Stimulated activated CD4-positive, alpha-beta T cell treated with anti-CD3 and anti-CD28 coated beads, Interleukin-1b, Interleukin-23, amount 100 ng/mL, for 24 hours (primary cell): ENCODE results near the gene SLC38A7.
"Not testable (repeated sequence)": the region's sequence is repeated elsewhere in the genome, so short reads cannot be mapped to it uniquely, and the experiment has no call there.

Source experiments
- DNase-seq, 4 experiments: peaks; one replicate each; pipeline ENCODE4 v3.0.0-alpha.2; 2020; ENCODE audit warnings: low read depth in 4 of 4, low spot score in 1 of 4

The SLC38A7 gene

DNA sequence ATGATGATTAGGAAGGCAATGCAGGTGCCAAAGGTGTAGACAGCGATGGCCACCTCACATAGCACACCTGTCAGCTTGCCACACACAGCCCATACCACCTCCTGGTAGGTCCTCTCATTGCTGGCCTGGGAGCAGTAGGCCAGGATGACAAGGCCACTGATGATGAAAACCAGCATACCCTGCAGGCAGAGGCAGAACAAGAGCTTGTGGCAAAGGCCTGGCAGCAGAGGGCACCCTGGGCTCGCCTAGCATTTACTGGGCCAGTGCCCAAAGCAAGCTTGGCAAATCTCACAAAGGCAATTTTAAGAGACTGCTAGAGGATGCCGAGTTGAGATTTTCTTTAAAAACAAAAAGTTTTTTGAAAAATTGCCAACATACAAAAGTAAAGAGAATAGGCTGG, 5.9 kb downstream of the SLC38A7 start:
- DNase-seq: no peak

GRCh38 chr16:58678269-58678668, 6.3 kb downstream of the SLC38A7 start:
- no peak for DNase-seq

DNA sequence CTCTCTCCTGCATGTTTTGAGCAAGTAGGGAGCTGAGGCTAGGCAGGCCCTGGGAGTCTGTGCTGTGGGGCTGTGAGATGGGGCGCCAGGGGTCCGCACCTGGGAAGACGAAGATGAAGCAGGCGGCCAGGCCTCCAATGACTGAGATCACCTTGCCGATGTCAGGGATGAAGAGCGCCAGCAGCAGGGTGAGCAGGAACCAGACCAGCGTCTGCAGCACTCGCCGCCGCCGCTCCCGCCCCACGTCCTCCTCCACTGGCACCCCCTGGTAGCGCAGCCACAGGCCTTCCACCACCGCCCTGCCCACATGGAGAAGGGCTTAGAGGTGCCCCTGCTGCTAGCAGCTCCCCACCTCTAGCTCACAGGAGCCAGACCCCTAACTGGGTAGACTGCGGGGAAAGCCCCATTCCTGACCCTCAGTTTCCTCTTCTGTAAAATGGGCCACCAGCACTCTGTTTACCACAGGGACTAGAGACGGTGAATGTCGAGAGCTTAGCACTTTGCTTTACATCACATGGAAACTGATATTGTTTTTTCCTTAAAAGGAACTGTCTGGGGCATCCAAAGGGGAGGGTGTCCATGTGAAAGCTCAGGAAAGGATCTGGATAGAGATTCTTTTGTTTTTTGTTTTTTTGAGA, 13.5 kb downstream of the SLC38A7 start:
- DNase-seq: no peak

DNA sequence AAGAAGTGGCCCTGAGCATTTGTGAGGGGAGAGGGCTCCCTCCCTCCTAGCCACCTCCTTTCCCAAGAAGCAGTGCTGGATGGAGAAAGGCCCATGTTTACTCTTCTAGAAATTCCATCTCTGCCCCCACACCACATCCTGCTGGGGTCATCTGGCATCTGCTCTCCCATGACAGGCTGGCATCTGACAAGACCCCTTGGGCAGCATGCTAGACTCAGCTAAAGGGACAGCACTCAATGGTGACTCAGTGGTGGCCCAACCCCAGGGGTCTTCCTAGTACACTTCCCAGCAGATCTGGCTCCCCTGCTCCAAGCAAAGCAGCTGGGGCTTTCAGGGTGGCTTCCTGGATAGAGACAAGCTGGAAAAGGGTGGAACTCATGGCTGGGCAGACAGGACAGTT, 14.4 kb downstream of the SLC38A7 start:
- DNase-seq: no peak

DNA sequence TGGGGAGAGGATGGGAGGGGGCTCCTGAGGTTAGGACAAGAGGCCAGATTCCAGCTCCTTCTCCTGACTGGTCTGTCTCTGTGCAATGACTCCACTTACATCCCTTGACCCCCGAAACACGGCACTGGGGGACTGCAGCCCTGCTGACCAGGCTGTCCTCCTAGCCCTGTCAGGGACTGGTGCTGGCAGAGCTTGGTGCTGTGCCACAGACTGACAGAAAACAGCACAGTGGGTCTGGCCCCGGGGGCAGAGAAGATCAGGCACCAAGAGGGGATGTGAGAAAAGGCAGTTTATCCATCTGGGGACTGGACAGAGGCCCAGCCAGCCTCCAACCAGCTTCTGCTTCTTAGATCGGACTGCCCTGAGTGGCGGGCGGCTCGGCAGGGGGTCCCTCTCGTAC, 19.4 kb downstream of the SLC38A7 start:
- no peak for DNase-seq

DNA sequence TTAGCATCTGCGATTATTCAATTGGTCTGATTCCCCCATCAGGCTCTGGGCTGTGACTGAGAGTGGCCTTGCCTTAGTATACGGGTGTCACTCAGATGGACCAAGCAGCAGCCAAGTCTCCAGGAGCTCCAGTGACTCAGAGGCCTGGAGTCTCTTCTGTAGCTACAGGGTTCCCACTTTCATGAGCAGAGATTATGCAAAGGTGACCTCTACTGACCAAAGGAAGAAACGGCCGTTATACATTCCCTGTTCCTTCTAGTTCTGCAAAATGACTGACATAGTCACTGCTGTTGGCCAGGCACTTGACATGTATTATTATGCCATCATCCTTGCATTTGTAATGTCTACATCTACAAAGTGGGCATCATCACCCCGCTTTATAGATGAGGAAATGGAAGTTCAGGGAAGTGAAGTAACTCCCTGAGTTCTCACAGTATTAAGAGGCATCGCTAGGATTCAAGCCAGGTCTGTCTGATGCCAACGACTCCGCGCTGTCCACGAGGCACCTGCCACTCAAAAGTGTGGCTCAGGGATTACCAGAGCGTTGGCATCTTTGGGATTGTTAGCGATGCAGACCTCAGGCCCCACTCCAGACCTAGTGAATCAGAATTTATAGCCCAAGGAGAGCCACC, 23.3 kb downstream of the SLC38A7 start:
- no peak for DNase-seq

DNA sequence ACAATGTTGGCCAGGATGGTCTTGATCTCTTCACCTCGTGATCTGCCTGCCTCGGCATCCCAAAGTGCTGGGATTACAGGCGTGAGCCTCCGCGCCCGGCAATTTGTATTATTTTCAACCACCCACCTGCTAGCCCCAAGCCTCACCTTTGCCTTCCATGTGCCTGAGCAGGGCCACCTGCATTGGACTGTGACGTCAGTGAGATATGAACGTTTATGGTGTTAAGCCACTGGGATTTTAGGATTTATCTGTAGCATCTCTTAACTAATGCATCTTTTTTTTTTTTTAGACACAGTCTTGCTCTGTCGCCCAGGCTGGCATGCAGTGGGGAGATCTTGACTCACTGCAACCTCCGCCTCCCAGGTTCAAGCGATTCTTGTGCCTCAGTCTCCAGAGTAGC, 24.7 kb downstream of the SLC38A7 start:
- not testable (repeated sequence) for DNase-seq

- no peak for DNase-seq
Observed at GRCh38 chr16:58658796-58659211, 25.8 kb downstream of the SLC38A7 start.

- DNase-seq: no peak
Observed at GRCh38 chr16:58656899-58657298, 27.7 kb downstream of the SLC38A7 start.

DNA sequence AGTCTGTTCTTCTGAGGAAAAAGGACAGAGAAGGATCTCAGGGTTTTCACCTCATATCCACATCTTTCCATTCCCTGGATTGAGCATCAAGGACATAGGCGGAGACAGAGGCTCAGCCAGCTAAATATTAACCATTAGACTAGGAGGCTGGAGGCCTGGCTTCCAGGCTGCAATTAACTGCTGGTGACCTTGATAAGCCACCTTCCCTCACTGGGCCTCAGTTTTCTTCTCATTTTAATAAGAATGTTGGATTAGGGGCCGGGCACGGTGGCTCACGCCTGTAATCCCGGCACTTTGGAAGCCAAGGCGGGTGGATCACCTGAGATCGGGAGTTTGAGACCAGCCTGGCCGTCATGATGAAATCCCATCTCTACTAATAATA, 29.4 kb downstream of the SLC38A7 start:
- DNase-seq: no peak

DNA sequence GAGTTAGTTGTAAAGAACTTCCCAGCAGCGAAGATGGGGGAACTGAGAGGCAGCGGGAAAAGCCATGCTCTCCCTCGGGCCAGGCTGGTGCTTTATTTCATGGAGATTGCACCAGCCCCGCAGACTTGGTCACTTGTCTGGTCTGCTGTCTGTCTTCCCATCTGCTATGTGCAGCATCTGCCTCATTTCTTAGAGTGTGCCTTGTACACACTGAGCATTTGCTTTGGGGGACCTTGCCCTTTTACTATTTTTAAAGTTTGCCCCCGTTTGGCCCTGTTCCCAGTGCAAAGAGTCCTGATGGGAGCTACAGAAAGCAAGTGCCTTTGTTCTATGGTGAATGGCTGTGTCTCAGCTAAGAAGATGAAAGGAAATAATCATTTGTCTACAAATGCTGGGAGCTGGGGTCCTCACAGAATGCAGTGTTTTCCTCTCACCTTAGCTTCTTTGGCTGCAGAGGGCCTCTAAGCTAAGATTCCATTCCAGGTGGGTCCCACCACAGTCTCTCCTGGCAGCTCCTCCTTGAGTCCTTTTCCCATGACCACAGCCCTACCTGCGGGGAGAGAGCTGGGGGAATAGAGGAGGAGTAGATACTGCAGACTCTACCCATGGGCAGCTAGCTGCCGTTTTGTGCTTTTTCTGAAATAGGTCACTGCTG, 29.9 kb downstream of the SLC38A7 start:
- no peak for DNase-seq

DNA sequence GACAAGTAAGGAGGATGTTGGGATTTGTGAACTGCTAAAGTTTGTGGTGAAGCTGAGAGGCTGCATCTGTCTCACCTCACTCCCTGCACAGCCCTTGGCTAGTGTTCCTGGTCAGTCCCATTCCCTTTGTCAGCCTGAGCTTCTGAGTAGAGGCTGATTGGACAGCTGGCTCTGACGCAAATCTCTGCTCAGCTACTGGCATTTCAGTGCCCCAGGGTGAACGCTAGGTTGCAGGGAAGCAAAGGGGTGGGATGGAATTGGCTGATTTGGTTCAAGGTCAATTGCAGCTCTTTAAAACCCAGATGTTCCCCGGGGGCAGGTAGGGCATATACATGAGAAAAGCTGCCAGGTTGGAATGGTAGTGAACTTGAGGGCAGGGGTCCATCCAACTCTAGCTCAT, 31.8 kb downstream of the SLC38A7 start:
- DNase-seq: no peak

GRCh38 chr16:58651965-58652348, 32.6 kb downstream of the SLC38A7 start:
- DNase-seq: no peak

DNA sequence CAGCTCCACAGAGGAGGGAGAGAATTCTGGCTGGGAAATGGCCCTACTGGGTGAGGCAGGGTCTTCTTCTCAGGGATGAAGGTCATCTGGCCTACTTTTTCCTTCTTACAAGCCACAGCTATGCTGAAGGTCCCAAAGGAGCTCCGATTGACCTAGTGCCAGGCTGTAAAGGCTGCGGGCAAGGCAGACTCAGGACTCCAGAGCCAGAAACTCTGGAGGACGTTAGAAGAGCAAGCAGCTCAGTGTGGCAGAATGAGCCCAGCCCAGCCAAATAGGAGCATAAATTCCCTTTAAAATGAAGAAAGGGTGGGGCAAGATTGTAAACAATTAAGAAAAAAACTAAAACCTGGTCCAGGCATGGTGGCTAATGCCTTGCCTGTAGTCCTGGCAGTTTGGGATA, 34.9 kb downstream of the SLC38A7 start:
- no peak for DNase-seq

DNA sequence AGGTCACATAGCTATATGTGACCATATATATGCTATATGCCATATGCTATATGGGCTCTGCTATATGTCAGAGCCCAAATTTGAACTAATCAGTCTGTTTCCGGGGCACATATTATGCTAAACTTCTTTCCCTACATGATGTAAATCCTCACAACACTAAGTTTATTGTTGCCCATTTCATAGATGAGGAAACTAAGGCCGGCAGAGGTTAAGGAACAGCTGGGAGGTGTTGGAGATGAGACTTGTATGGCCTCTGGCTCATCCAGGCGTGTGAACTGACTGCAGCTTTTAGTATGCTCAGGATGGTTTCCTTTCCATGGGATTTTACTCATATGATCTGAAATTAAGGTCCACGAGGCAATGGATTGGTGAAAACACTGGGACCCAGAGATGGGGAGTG, 37.5 kb downstream of the SLC38A7 start:
- DNase-seq: no peak

- no peak for DNase-seq
Observed at GRCh38 chr16:58644765-58645487, 39.6 kb downstream of the SLC38A7 start.

- DNase-seq: no peak
Observed at GRCh38 chr16:58644108-58644507, 40.5 kb downstream of the SLC38A7 start.

- no peak for DNase-seq
Observed at GRCh38 chr16:58640949-58641348, 43.6 kb downstream of the SLC38A7 start.

DNA sequence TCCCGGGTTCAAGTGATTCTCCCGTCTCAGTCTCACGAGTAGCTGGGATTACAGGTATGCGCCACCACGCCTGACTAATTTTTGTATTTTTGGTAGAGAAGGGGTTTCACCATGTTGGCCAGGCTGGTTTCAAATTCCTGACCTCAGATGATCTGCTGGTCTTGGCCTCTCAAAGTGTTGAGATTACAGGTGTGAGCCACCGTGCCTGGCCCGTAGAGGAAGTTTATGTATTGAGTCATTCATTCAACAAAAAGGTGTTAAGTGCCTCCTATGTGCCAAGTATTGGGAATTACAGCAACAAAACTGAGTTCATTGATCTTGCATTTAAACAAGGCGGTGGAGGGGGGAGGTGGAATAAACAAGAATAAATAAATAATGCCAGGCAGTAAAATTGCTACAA, 44.7 kb downstream of the SLC38A7 start:
- no peak for DNase-seq

DNA sequence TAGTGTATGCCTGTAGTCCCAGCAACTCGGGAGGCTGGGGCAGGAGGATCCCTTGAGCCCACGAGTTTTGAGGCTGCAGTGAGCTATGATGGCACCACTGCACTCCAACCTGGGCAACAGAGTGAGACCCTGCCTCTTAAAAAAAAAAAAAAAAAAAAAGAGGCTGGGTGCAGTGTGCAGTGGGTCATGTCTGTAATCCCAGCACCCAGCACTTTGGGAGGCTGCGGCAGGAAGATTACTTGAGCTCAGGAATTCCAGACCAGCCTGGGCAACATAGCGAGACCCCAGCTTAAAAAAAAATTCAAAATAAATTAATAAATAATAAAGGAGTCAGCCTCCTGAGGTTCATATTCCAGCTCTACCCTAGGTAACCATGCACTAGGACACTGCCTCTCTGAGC, 45.3 kb downstream of the SLC38A7 start:
- DNase-seq: no peak

DNA sequence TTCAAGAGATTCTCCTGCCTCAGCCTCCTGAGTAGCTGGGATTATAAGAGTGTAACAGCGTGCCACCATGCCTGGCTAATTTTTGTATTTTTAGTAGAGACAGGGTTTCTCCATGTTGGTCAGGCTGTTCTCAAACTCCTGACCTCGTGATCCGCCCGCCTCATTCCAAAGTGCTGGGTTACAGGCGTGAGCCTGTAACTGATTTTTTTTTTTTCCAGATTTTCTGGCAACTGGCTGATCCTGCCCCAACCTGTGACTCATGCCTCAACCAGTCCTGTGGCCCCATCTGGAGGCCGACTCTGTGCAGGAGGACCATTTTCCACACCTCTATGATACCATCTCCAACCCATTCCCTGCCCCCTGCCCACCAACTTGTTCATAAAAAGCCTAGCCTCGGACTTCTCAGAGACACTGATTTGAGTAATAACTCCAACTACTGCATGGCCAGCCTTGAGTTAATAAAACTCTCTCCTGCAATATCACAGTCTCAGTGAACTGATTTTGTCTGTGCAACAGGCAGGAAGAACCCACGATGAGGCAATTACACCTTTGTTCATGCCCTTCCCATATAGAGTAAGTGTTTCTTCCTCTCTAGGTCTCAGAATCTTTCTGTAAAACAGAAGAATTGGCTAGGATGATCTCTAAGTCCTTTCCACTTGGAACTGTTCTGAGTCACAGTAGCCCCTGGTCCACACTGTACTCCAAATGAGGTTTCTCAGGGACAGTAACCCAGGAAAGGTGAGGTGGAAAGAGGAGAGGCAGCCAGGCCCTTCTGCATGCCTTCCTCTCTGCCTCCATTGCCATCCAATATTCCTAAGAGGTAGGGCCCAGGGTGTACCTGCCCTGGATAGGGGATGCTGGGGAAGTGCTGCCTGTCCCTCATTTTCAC, 46.2 kb downstream of the SLC38A7 start:
- no peak for DNase-seq
